IPS DF 6.9 (cell line): ENCODE data around the gene GBP7.

Experiments
- DNase-seq: peaks from one replicate; pipeline ENCODE4 v3.0.0-alpha.2; 2013; ENCODE audit warnings: low read depth, low spot score
- H3K27ac ChIP-seq: one replicate; pipeline ENCODE4 v1.5.1; 2013; ENCODE audit warnings: low read length, control low read depth
- H3K27me3 ChIP-seq: 2 replicates; pipeline ENCODE4 v1.6.1; 2013; ENCODE audit warnings: mild to moderate bottlenecking, low read length; ENCODE audit not compliant: control insufficient read depth, insufficient read depth
- H3K36me3 ChIP-seq: 2 replicates; pipeline ENCODE4 v1.6.1; 2013; ENCODE audit warnings: low read length; ENCODE audit not compliant: control insufficient read depth, insufficient read depth
- H3K4me1 ChIP-seq: 2 replicates; pipeline ENCODE4 v1.6.1; 2013; ENCODE audit warnings: low read length; ENCODE audit not compliant: control insufficient read depth, insufficient read depth
- H3K4me3 ChIP-seq: 2 replicates; pipeline ENCODE4 v1.5.1; 2013; ENCODE audit warnings: mild to moderate bottlenecking, low read length
- H3K9me3 ChIP-seq: 2 replicates; pipeline ENCODE4 v1.6.1; 2013; ENCODE audit warnings: low read length, inconsistent platforms; ENCODE audit not compliant: control insufficient read depth, insufficient read depth
- whole genome bisulfite sequencing: extraction: QIAGEN DNeasy Blood & Tissue Kit; methylation state at CpG from one replicate; pipeline ENCODE4 v1.1.7; 2013; ENCODE audit warnings: mixed read lengths, missing lambda C conversion rate; ENCODE audit not compliant: insufficient read length, insufficient coverage; 5-methylcytosine and 5-hydroxymethylcytosine counted together

GBP7 gene

GRCh38 chr1:89114662-89115061 is 61.1 kb downstream of the GBP7 start:
- Histone ChIP-seq H3K36me3 (no peaks in the 10 kb centered on the region), H3K27ac (no peak overlapping the region), H3K4me3 (no peak overlapping the region), H3K27me3 (no peaks in the 10 kb centered on the region), H3K4me1 (no peaks in the 10 kb centered on the region), H3K9me3 (no peaks in the 10 kb centered on the region)
- WGBS = no CpG with 5 or more reads among the region's 2 CpGs
- DNase-seq = no peak

GRCh38 chr1:89112871-89113613 is 62.8 kb downstream of the GBP7 start:
- Histone ChIP-seq H3K36me3 (no peaks in the 10 kb centered on the region), H3K9me3 (no peaks in the 10 kb centered on the region), H3K27me3 (no peaks in the 10 kb centered on the region), H3K4me3 (no peak overlapping the region), H3K4me1 (no peaks in the 10 kb centered on the region), H3K27ac (no peak overlapping the region)
- WGBS = no CpG with 5 or more reads among the region's 5 CpGs
- DNase-seq = no peak

- WGBS = no CpG with 5 or more reads among the region's 17 CpGs
- DNase-seq = no peak
These were observed 71.1 kb downstream of the GBP7 start for GRCh38 chr1:89104687-89105086.

GRCh38 chr1:89104147-89104546 is 71.7 kb downstream of the GBP7 start:
- WGBS = no CpG with 5 or more reads among the region's 2 CpGs
- no peak overlapping the region for H3K27ac ChIP-seq
- H3K4me1 ChIP-seq = no peaks in the 10 kb centered on the region
- DNase-seq = no peak
- H3K4me3 ChIP-seq = no peak overlapping the region
- no peaks in the 10 kb centered on the region for H3K36me3 ChIP-seq
- H3K27me3 ChIP-seq = no peaks in the 10 kb centered on the region; the same call in 1 of the 2 replicates
- H3K9me3 ChIP-seq = no peaks in the 10 kb centered on the region

More at GRCh38 chr1:89104687-89105086, 71.1 kb downstream of the GBP7 start:
- no peak overlapping the region for H3K4me3 ChIP-seq
- H3K4me1 ChIP-seq = no peaks in the 10 kb centered on the region
- no peaks in the 10 kb centered on the region; the same call in 1 of the 2 replicates for H3K27me3 ChIP-seq
- no peaks in the 10 kb centered on the region for H3K36me3 ChIP-seq
- no peaks in the 10 kb centered on the region for H3K9me3 ChIP-seq
- H3K27ac ChIP-seq = no peak overlapping the region

GRCh38 chr1:89102021-89102420 is 73.8 kb downstream of the GBP7 start:
- DNase-seq = no peak
- no peak overlapping the region for H3K4me3 ChIP-seq
- H3K9me3 ChIP-seq = no peaks in the 10 kb centered on the region
- H3K27ac ChIP-seq = no peak overlapping the region
- no peaks in the 10 kb centered on the region for H3K27me3 ChIP-seq
- no peaks in the 10 kb centered on the region for H3K36me3 ChIP-seq
- H3K4me1 ChIP-seq = no peaks in the 10 kb centered on the region

GRCh38 chr1:89100412-89100811 is 75.4 kb downstream of the GBP7 start:
- Histone ChIP-seq H3K27me3 (no peaks in the 10 kb centered on the region), H3K9me3 (no peaks in the 10 kb centered on the region), H3K36me3 (no peaks in the 10 kb centered on the region), H3K4me3 (no peak overlapping the region), H3K27ac (no peak overlapping the region), H3K4me1 (no peaks in the 10 kb centered on the region)
- DNase-seq = no peak
- no CpG with 5 or more reads among the region's 3 CpGs for WGBS

- no peaks in the 10 kb centered on the region for H3K9me3 ChIP-seq
- DNase-seq = no peak
- no peak overlapping the region for H3K27ac ChIP-seq
- H3K27me3 ChIP-seq = no peaks in the 10 kb centered on the region
- no peaks in the 10 kb centered on the region for H3K4me1 ChIP-seq
- no peak overlapping the region for H3K4me3 ChIP-seq
- H3K36me3 ChIP-seq = no peaks in the 10 kb centered on the region
- no CpG with 5 or more reads among the region's 3 CpGs for WGBS
These were observed 76.9 kb downstream of the GBP7 start for GRCh38 chr1:89098857-89099256.

- WGBS = no CpG with 5 or more reads among the region's 2 CpGs
These were observed 80.1 kb downstream of the GBP7 start for GRCh38 chr1:89095737-89096136.

GRCh38 chr1:89089962-89090361 is 85.8 kb downstream of the GBP7 start:
- WGBS = no CpG with 5 or more reads among the region's 1 CpG
- Histone ChIP-seq H3K4me1 (no peaks in the 10 kb centered on the region), H3K27ac (no peak overlapping the region)

More at GRCh38 chr1:89095737-89096136, 80.1 kb downstream of the GBP7 start:
- Histone ChIP-seq H3K4me3 (no peak overlapping the region), H3K9me3 (no peaks in the 10 kb centered on the region), H3K36me3 (no peaks in the 10 kb centered on the region), H3K4me1 (no peaks in the 10 kb centered on the region), H3K27me3 (no peaks in the 10 kb centered on the region), H3K27ac (no peak overlapping the region)
- no peak for DNase-seq

GRCh38 chr1:89088572-89088971 is 87.2 kb downstream of the GBP7 start:
- Histone ChIP-seq H3K9me3 (no peaks in the 10 kb centered on the region), H3K4me1 (no peaks in the 10 kb centered on the region), H3K27ac (no peak overlapping the region), H3K36me3 (no peaks in the 10 kb centered on the region), H3K4me3 (no peak overlapping the region), H3K27me3 (no peaks in the 10 kb centered on the region)
- no peak for DNase-seq
- no CpG with 5 or more reads among the region's 10 CpGs for WGBS

More at GRCh38 chr1:89089962-89090361, 85.8 kb downstream of the GBP7 start:
- Histone ChIP-seq H3K9me3 (no peaks in the 10 kb centered on the region), H3K36me3 (no peaks in the 10 kb centered on the region), H3K4me3 (no peak overlapping the region), H3K27me3 (no peaks in the 10 kb centered on the region)
- DNase-seq = no peak

- H3K9me3 ChIP-seq = no peaks in the 10 kb centered on the region
- no CpG with 5 or more reads among the region's 8 CpGs for WGBS
- H3K36me3 ChIP-seq = no peaks in the 10 kb centered on the region
- H3K4me3 ChIP-seq = no peak overlapping the region
- H3K27me3 ChIP-seq = no peaks in the 10 kb centered on the region
- no peak for DNase-seq
- no peak overlapping the region for H3K27ac ChIP-seq
- H3K4me1 ChIP-seq = no peaks in the 10 kb centered on the region
These were observed 88.6 kb downstream of the GBP7 start for GRCh38 chr1:89087241-89087640.
